HUES48 (cell line): Measurements from ENCODE around the gene HSPA1L.
"Not testable (repeated sequence)": the region's sequence is repeated elsewhere in the genome, so short reads cannot be mapped to it uniquely, and the experiment has no call there.

Source experiments
- H3K27ac ChIP-seq: one replicate; pipeline ENCODE4 v1.7.0; 2013; ENCODE audit warnings: low read depth, low read length, inconsistent platforms
- H3K27me3 ChIP-seq: 2 replicates; pipeline ENCODE4 v1.6.1; 2013; ENCODE audit warnings: mild to moderate bottlenecking, low read length; ENCODE audit not compliant: control insufficient read depth, insufficient read depth
- H3K36me3 ChIP-seq: 2 replicates; pipeline ENCODE4 v1.6.1; 2013; ENCODE audit warnings: low read length; ENCODE audit not compliant: control insufficient read depth, insufficient read depth
- H3K4me1 ChIP-seq: 2 replicates; pipeline ENCODE4 v1.6.1; 2013; ENCODE audit warnings: mild to moderate bottlenecking, low read length; ENCODE audit not compliant: control insufficient read depth, insufficient read depth
- H3K4me3 ChIP-seq: 2 replicates; pipeline ENCODE4 v1.5.1; 2013; ENCODE audit warnings: mild to moderate bottlenecking, low read depth, low read length
- H3K9ac ChIP-seq: 2 replicates; pipeline ENCODE4 v1.6.1; 2013; ENCODE audit warnings: mild to moderate bottlenecking, low read depth, low read length, moderate library complexity
- H3K9me3 ChIP-seq: 2 replicates; pipeline ENCODE4 v1.6.1; 2013; ENCODE audit warnings: low read length; ENCODE audit not compliant: control insufficient read depth, insufficient read depth

HSPA1L gene

GRCh38 chr6:31794294-31794865 is 20.7 kb downstream of the HSPA1L start:
- Histone ChIP-seq H3K4me3 (peak overlapping the region; percentile 95), H3K36me3 (peaks cover 49% of the 10 kb centered on the region), H3K9ac (peak overlapping the region; percentile 97), H3K27me3 (no peaks in the 10 kb centered on the region), H3K9me3 (no peaks in the 10 kb centered on the region), H3K27ac (peak overlapping the region; percentile 95), H3K4me1 (peaks cover 6% of the 10 kb centered on the region; the same call in 1 of the 2 replicates)

- peak overlapping the region; percentile 95 for H3K4me3 ChIP-seq
- H3K9ac ChIP-seq, H3K9me3 ChIP-seq, H3K4me1 ChIP-seq, H3K27ac ChIP-seq, H3K27me3 ChIP-seq: not testable (repeated sequence)
- H3K36me3 ChIP-seq: peaks cover 54% of the 10 kb centered on the region
Observed at GRCh38 chr6:31793927-31794245, 21.2 kb downstream of the HSPA1L start.

GRCh38 chr6:31792761-31793171 is 22.3 kb downstream of the HSPA1L start:
- H3K36me3 ChIP-seq: peaks cover 52% of the 10 kb centered on the region
- H3K27me3 ChIP-seq: no peaks in the 10 kb centered on the region
- no peak overlapping the region for H3K4me3 ChIP-seq
- no peaks in the 10 kb centered on the region for H3K9me3 ChIP-seq
- H3K27ac ChIP-seq: no peak overlapping the region
- H3K4me1 ChIP-seq: peaks cover 6% of the 10 kb centered on the region; the same call in 1 of the 2 replicates
- no peak overlapping the region for H3K9ac ChIP-seq

- Histone ChIP-seq H3K27ac (no peak overlapping the region), H3K4me1 (peaks cover 6% of the 10 kb centered on the region; the same call in 1 of the 2 replicates), H3K27me3 (no peaks in the 10 kb centered on the region), H3K36me3 (peaks cover 50% of the 10 kb centered on the region), H3K9ac (no peak overlapping the region), H3K9me3 (no peaks in the 10 kb centered on the region), H3K4me3 (no peak overlapping the region)
Observed at GRCh38 chr6:31792090-31792374, 23.1 kb downstream of the HSPA1L start.

GRCh38 chr6:31791324-31792089 is 23.6 kb downstream of the HSPA1L start:
- Histone ChIP-seq H3K9me3 (no peaks in the 10 kb centered on the region), H3K27me3 (no peaks in the 10 kb centered on the region), H3K9ac (no peak overlapping the region), H3K4me3 (no peak overlapping the region), H3K4me1 (peaks cover 6% of the 10 kb centered on the region; the same call in 1 of the 2 replicates), H3K27ac (no peak overlapping the region), H3K36me3 (peaks cover 51% of the 10 kb centered on the region)

GRCh38 chr6:31785475-31785874 is 29.6 kb downstream of the HSPA1L start:
- no peak overlapping the region for H3K9ac ChIP-seq
- no peaks in the 10 kb centered on the region for H3K4me1 ChIP-seq
- no peak overlapping the region for H3K27ac ChIP-seq
- H3K9me3 ChIP-seq: no peaks in the 10 kb centered on the region
- no peak overlapping the region for H3K4me3 ChIP-seq
- no peaks in the 10 kb centered on the region for H3K27me3 ChIP-seq
- peaks cover 83% of the 10 kb centered on the region for H3K36me3 ChIP-seq

- Histone ChIP-seq H3K27ac (no peak overlapping the region), H3K36me3 (peaks cover 87% of the 10 kb centered on the region)
Observed at GRCh38 chr6:31784098-31784925, 30.8 kb downstream of the HSPA1L start.

GRCh38 chr6:31782126-31782855 is 32.8 kb downstream of the HSPA1L start:
- Histone ChIP-seq H3K4me3 (no peak overlapping the region), H3K9ac (no peak overlapping the region), H3K27me3 (no peaks in the 10 kb centered on the region), H3K9me3 (no peaks in the 10 kb centered on the region), H3K36me3 (peaks cover 95% of the 10 kb centered on the region), H3K4me1 (0 out of 2 replicates have a peak, but pooled peaks cover under 1% of the 10 kb centered on the region), H3K27ac (no peak overlapping the region)

More at GRCh38 chr6:31784098-31784925, 30.8 kb downstream of the HSPA1L start:
- Histone ChIP-seq H3K27me3 (no peaks in the 10 kb centered on the region), H3K9me3 (no peaks in the 10 kb centered on the region), H3K9ac (no peak overlapping the region), H3K4me3 (no peak overlapping the region), H3K4me1 (no peaks in the 10 kb centered on the region)

GRCh38 chr6:31781244-31782125 is 33.6 kb downstream of the HSPA1L start:
- Histone ChIP-seq H3K27me3 (no peaks in the 10 kb centered on the region), H3K4me3 (no peak overlapping the region), H3K4me1 (peaks cover 6% of the 10 kb centered on the region; the same call in 1 of the 2 replicates), H3K36me3 (peaks cover 87% of the 10 kb centered on the region), H3K9ac (no peak overlapping the region), H3K9me3 (no peaks in the 10 kb centered on the region), H3K27ac (no peak overlapping the region)
